ENCODE measurements around the gene SNX12. TPM values are rescaled to one million over a fixed set of nuclear protein-coding genes. Genes with fewer than 3 reads are reported as not detected.

SNX12 gene
- total RNA-seq, 1 experiment from 2014 or later = 69.4 TPM

- TF ChIP-seq PRDM15 (CRISPR knock-in tag; IDR thresholded peaks at IDR 0.05) (no peak), USF1 (CRISPR knock-in tag; IDR thresholded peaks at IDR 0.05) (no peak), E2F4 (CRISPR knock-in tag; IDR thresholded peaks at IDR 0.05; ENCODE audit: borderline replicate concordance, low read depth) (no peak), ESRRA (CRISPR knock-in tag; IDR thresholded peaks at IDR 0.05; ENCODE audit: borderline replicate concordance) (no peak), ZSCAN18 (CRISPR knock-in tag; IDR thresholded peaks at IDR 0.05) (no peak), CTCF (IDR thresholded peaks at IDR 0.05) (no peak), HMGXB4 (CRISPR knock-in tag; IDR thresholded peaks at IDR 0.05) (no peak), NR1H2 (CRISPR knock-in tag; IDR thresholded peaks at IDR 0.05) (no peak)
Measured at GRCh38 chrX:71098951-71099506, 30.9 kb upstream of the SNX12 start (continued).

GRCh38 chrX:71098302-71098701, 30.2 kb upstream of the SNX12 start:
- H3K27ac Mint-ChIP-seq = peak overlapping the region; percentile 96
- POLR2A ChIA-PET = no interaction called here
- CTCF ChIA-PET = no interaction called here
- H3K27me3 Mint-ChIP-seq (ENCODE audit: low read depth) = no peaks in the 10 kb centered on the region; the same call in 1 of the 2 replicates
- peak overlapping the region; percentile 69 for H3K4me3 Mint-ChIP-seq
- H3K9me3 Mint-ChIP-seq = no peaks in the 10 kb centered on the region
- DNase-seq (ENCODE audit: low spot score) (peak; percentile 41), ATAC-seq (no peak)
- H3K4me1 Mint-ChIP-seq = peaks cover 49% of the 10 kb centered on the region
- 0 out of 2 replicates have a peak, but pooled peaks cover 3% of the 10 kb centered on the region for H3K36me3 Mint-ChIP-seq
- TF ChIP-seq CDX4 (CRISPR knock-in tag; IDR thresholded peaks at IDR 0.05; ENCODE audit: borderline replicate concordance) (no peak), MXD4 (CRISPR knock-in tag; IDR thresholded peaks at IDR 0.05; ENCODE audit: borderline replicate concordance) (no peak), HMGXB4 (CRISPR knock-in tag; IDR thresholded peaks at IDR 0.05) (no peak), CREB1 (CRISPR knock-in tag; IDR thresholded peaks at IDR 0.05) (no peak), PRRX2 (CRISPR knock-in tag; IDR thresholded peaks at IDR 0.05) (no peak), ZNF423 (CRISPR knock-in tag; IDR thresholded peaks at IDR 0.05) (no peak), IRF1 (CRISPR knock-in tag; IDR thresholded peaks at IDR 0.05) (no peak), TCF7 (CRISPR knock-in tag; IDR thresholded peaks at IDR 0.05; ENCODE audit: low read depth) (no peak), SMAD3 (CRISPR knock-in tag; IDR thresholded peaks at IDR 0.05; ENCODE audit: borderline replicate concordance) (no peak), NR1H2 (CRISPR knock-in tag; IDR thresholded peaks at IDR 0.05) (no peak), KAT7 (CRISPR knock-in tag; IDR thresholded peaks at IDR 0.05; ENCODE audit: borderline replicate concordance) (no peak), SP1 (CRISPR knock-in tag; conservative IDR thresholded peaks at IDR 0.05) (no peak), GTF2I (CRISPR knock-in tag; conservative IDR thresholded peaks at IDR 0.05) (no peak), ZBTB21 (CRISPR knock-in tag; IDR thresholded peaks at IDR 0.05; ENCODE audit: borderline replicate concordance) (no peak)
